ENCODE data around the gene THSD7B.

- TF ChIP-seq POLR2A (IDR thresholded peaks at IDR 0.05; ENCODE audit: low read depth, low read length) (no peak), ZNF217 (IDR thresholded peaks at IDR 0.05) (no peak), SMAD1 (IDR thresholded peaks at IDR 0.05; ENCODE audit: low read depth, partially characterized antibody) (no peak), CTCF (IDR thresholded peaks at IDR 0.05 in 2 of 3, conservative IDR thresholded peaks at IDR 0.05 in 1 of 3; ENCODE audit: control insufficient read depth in 2 of 3, extremely low read depth in 1 of 3, insufficient read depth in 1 of 3, low read depth in 3 of 3, low read length in 3 of 3) (no peak), GABPA (IDR thresholded peaks at IDR 0.05; ENCODE audit: low read depth) (no peak), MAX (IDR thresholded peaks at IDR 0.05; ENCODE audit: low read depth, low read length) (no peak)
- TF ChIP-seq, protein P1, sequence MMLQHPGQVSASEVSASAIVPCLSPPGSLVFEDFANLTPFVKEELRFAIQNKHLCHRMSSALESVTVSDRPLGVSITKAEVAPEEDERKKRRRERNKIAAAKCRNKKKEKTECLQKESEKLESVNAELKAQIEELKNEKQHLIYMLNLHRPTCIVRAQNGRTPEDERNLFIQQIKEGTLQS (IDR thresholded peaks at IDR 0.05; ENCODE audit: borderline replicate concordance, extremely low read depth, low read depth, low read length) = no peak
These were observed 782.5 kb downstream of the THSD7B start for GRCh38 chr2:137547842-137548241.
